WTC11 (cell line): ENCODE measurements around the gene MEGF6. TPM values are rescaled to one million over a fixed set of nuclear protein-coding genes. Genes with fewer than 3 reads are reported as not detected.

Source experiments
- ATAC-seq: fragments of 200-7000 bp; cut with Tn5 transposase; 2 replicates; pipeline ENCODE4 v1.10.0; 2021; ENCODE audit warnings: mild to moderate bottlenecking, moderate library complexity
- CTCF ChIA-PET: fragments of 300-600 bp; sonication (Branson Sonifier 250); formaldehyde crosslinking; loops from one replicate; lab custom pipeline; 2021; ENCODE audit warnings: antibody characterized with exemption; lab: Charles Lee
- POLR2A ChIA-PET: fragments of 350-600 bp; sonication (Branson Sonifier 250); formaldehyde crosslinking; loops from one replicate; lab custom pipeline; 2021; ENCODE audit warnings: antibody characterized with exemption; lab: Charles Lee
- DNase-seq: peaks from one replicate; pipeline ENCODE4 v3.0.0; 2021; ENCODE audit warnings: low spot score
- H3K27ac Mint-ChIP-seq: 2 replicates; pipeline ENCODE4 v1.8.0; 2021; ENCODE audit warnings: mixed read lengths
- H3K27me3 Mint-ChIP-seq: 2 replicates; pipeline ENCODE4 v1.8.0; 2021; ENCODE audit warnings: low read depth, mild to moderate bottlenecking, moderate library complexity, mixed read lengths
- H3K36me3 Mint-ChIP-seq: 2 replicates; pipeline ENCODE4 v1.8.0; 2021; ENCODE audit warnings: mixed read lengths
- H3K4me1 Mint-ChIP-seq: 2 replicates; pipeline ENCODE4 v1.8.0; 2022; ENCODE audit warnings: mixed read lengths
- H3K4me3 Mint-ChIP-seq: 2 replicates; pipeline ENCODE4 v1.8.0; 2021; ENCODE audit warnings: mild to moderate bottlenecking, moderate library complexity, mixed read lengths
- H3K9me3 Mint-ChIP-seq: 2 replicates; pipeline ENCODE4 v1.8.0; 2021; ENCODE audit warnings: mixed read lengths
- ESRRA ChIP-seq: sonication (generic); formaldehyde crosslinking; IDR thresholded peaks from 2 replicates; pipeline ENCODE4 v1.8.1; 2022; ENCODE audit warnings: mild to moderate bottlenecking, missing genetic modification reagents, borderline replicate concordance
- GRHL2 ChIP-seq: fragments of 250-450 bp; sonication (Bioruptor Pico); IDR thresholded peaks from 2 replicates; pipeline ENCODE4 v1.8.0; 2022; ENCODE audit warnings: mild to moderate bottlenecking, moderate library complexity; ENCODE audit not compliant: insufficient replicate concordance, severe bottlenecking
- MXD4 ChIP-seq: fragments of 250-450 bp; sonication (Bioruptor Pico); IDR thresholded peaks from 2 replicates; pipeline ENCODE4 v1.8.0; 2021; ENCODE audit warnings: mild to moderate bottlenecking, moderate library complexity, borderline replicate concordance
- NFATC4 ChIP-seq: fragments of 250-450 bp; sonication (Bioruptor Pico); IDR thresholded peaks from 2 replicates; pipeline ENCODE4 v1.9.0; 2021; ENCODE audit warnings: mild to moderate bottlenecking
- NR1H2 ChIP-seq: sonication (generic); formaldehyde crosslinking; IDR thresholded peaks from 2 replicates; pipeline ENCODE4 v1.9.0; 2021; ENCODE audit warnings: mild to moderate bottlenecking, moderate library complexity, missing genetic modification reagents
- NR2C2 ChIP-seq: sonication (generic); formaldehyde crosslinking; IDR thresholded peaks from 2 replicates; pipeline ENCODE4 v1.8.0; 2022; ENCODE audit warnings: mild to moderate bottlenecking, missing genetic modification reagents
- RELA ChIP-seq: sonication (generic); formaldehyde crosslinking; IDR thresholded peaks from 2 replicates; pipeline ENCODE4 v1.8.1; 2022; ENCODE audit warnings: missing genetic modification reagents, mild to moderate bottlenecking, borderline replicate concordance
- SOX15 ChIP-seq: fragments of 250-450 bp; sonication (Bioruptor Pico); IDR thresholded peaks from 2 replicates; pipeline ENCODE4 v1.9.0; 2021; ENCODE audit warnings: mild to moderate bottlenecking
- TP53 ChIP-seq: sonication (generic); formaldehyde crosslinking; IDR thresholded peaks from 2 replicates; pipeline ENCODE4 v1.8.1; 2023; ENCODE audit warnings: mild to moderate bottlenecking, missing genetic modification reagents
- ZBTB21 ChIP-seq: sonication (generic); formaldehyde crosslinking; IDR thresholded peaks from 2 replicates; pipeline ENCODE4 v1.8.1; 2023; ENCODE audit warnings: mild to moderate bottlenecking, missing genetic modification reagents, borderline replicate concordance
- ZNF121 ChIP-seq: sonication (generic); formaldehyde crosslinking; IDR thresholded peaks from 2 replicates; pipeline ENCODE4 v1.8.0; 2023; ENCODE audit warnings: missing genetic modification reagents
- ZNF219 ChIP-seq: sonication (generic); formaldehyde crosslinking; IDR thresholded peaks from 2 replicates; pipeline ENCODE4 v1.8.0; 2023; ENCODE audit warnings: missing genetic modification reagents, mild to moderate bottlenecking, borderline replicate concordance
- ZNF416 ChIP-seq: fragments of 250-450 bp; sonication (Bioruptor Pico); IDR thresholded peaks from 2 replicates; pipeline ENCODE4 v1.9.0; 2021; ENCODE audit warnings: mild to moderate bottlenecking, inconsistent platforms
- ZNF671 ChIP-seq: fragments of 250-450 bp; sonication (Bioruptor Pico); IDR thresholded peaks from 2 replicates; pipeline ENCODE4 v1.8.0; 2021; ENCODE audit warnings: mild to moderate bottlenecking
- total RNA-seq: library from RNA; stranded (reverse); gene quantifications from 3 replicates; pipeline ENCODE4 v1.2.3, GENCODE V29; 2021
- TF ChIP-seq, protein P1 (sequence below): fragments of 250-450 bp; sonication (Bioruptor Pico); IDR thresholded peaks from 2 replicates; pipeline ENCODE4 v1.8.0; 2021; ENCODE audit warnings: mild to moderate bottlenecking
- TF ChIP-seq, protein P2 (sequence below): sonication (generic); formaldehyde crosslinking; IDR thresholded peaks from 2 replicates; pipeline ENCODE4 v1.8.0; 2023; ENCODE audit warnings: missing genetic modification reagents
- TF ChIP-seq, protein P3 (sequence below): fragments of 250-450 bp; sonication (Bioruptor Pico); IDR thresholded peaks from 2 replicates; pipeline ENCODE4 v2.1.2; 2022; ENCODE audit warnings: mild to moderate bottlenecking, moderate library complexity
- TF ChIP-seq, protein P4 (sequence below): sonication (generic); formaldehyde crosslinking; IDR thresholded peaks from 2 replicates; pipeline ENCODE4 v1.8.1; 2022; ENCODE audit warnings: low read depth, mild to moderate bottlenecking, moderate library complexity, missing genetic modification reagents, borderline replicate concordance
- TF ChIP-seq, protein P5 (sequence below): fragments of 200-600 bp; IDR thresholded peaks from 2 replicates; pipeline ENCODE4 v1.8.0; 2022; ENCODE audit warnings: antibody characterized with exemption
- TF ChIP-seq, protein P6 (sequence below): sonication (generic); formaldehyde crosslinking; conservative IDR thresholded peaks from 2 replicates; pipeline ENCODE4 v1.8.1; 2023; ENCODE audit warnings: mild to moderate bottlenecking, low read depth, missing genetic modification reagents, moderate library complexity
- TF ChIP-seq, protein P7 (sequence below): sonication (generic); formaldehyde crosslinking; IDR thresholded peaks from 2 replicates; pipeline ENCODE4 v1.8.1; 2023; ENCODE audit warnings: mild to moderate bottlenecking, missing genetic modification reagents
- TF ChIP-seq, protein P8 (sequence below): sonication (generic); formaldehyde crosslinking; IDR thresholded peaks from 2 replicates; pipeline ENCODE4 v1.8.0; 2022; ENCODE audit warnings: mild to moderate bottlenecking, missing genetic modification reagents
- TF ChIP-seq, protein P9 (sequence below): sonication (generic); formaldehyde crosslinking; IDR thresholded peaks from 2 replicates; pipeline ENCODE4 v1.8.0; 2022; ENCODE audit warnings: mild to moderate bottlenecking, missing genetic modification reagents

Gene MEGF6
- total RNA-seq, 1 experiment from 2014 or later, result 24.9 TPM

DNA sequence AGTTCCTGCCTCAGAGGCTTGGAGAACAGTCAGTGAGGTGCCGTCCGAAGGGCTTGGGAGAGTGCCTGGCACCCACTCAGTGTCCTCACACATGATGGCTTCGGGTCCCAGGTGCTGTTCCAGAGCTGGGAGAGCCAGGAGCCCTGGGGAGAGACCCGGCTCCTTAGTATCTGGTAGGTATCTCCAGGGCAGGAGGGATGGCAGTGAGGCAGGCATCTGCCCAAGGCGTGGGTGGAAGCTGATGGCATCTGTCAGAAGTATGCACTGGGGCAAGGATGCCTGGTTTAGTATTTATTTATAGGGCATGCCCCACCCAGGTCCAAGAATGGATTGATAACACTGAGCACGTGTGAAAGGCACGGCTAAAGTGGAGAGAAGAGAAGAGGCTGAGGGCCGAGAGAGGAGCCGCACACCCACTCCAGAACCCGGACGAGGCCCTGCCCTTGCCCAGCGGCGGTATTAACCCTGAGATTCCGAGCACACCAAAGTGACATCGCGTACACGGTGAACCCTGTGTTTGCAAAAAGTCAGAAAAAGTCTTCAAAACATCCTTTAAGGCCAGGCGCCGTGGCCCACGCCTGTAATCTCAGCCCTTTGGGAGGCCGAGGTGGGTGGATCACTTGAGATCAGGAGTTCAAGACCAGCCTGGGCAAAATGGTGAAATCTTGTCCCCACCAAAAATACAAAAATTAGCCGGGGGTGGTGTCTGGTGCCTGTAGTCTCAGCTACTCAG lies 43.4 kb upstream of the MEGF6 start:
- Mint-ChIP-seq H3K4me3 (no peak overlapping the region), H3K36me3 (no peaks in the 10 kb centered on the region), H3K27ac (no peak overlapping the region), H3K4me1 (peaks cover 12% of the 10 kb centered on the region), H3K27me3 (peaks cover 80% of the 10 kb centered on the region), H3K9me3 (no peaks in the 10 kb centered on the region)
- ChIA-PET CTCF (interaction anchor here (1.0 to 3.8 kb wide), 3 partner anchors 65 to 89 kb away, joined by 3 to 27 read pairs (median 7); no protein-coding TSS in a partner anchor), POLR2A (no interaction called here)
- no peak for ATAC-seq
- TF ChIP-seq, protein P1, sequence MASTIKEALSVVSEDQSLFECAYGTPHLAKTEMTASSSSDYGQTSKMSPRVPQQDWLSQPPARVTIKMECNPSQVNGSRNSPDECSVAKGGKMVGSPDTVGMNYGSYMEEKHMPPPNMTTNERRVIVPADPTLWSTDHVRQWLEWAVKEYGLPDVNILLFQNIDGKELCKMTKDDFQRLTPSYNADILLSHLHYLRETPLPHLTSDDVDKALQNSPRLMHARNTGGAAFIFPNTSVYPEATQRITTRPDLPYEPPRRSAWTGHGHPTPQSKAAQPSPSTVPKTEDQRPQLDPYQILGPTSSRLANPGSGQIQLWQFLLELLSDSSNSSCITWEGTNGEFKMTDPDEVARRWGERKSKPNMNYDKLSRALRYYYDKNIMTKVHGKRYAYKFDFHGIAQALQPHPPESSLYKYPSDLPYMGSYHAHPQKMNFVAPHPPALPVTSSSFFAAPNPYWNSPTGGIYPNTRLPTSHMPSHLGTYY, result no peak
- no peak for TF ChIP-seq NFATC4 (CRISPR knock-in tag)
- no peak for TF ChIP-seq ZNF416
- TF ChIP-seq, protein P2, sequence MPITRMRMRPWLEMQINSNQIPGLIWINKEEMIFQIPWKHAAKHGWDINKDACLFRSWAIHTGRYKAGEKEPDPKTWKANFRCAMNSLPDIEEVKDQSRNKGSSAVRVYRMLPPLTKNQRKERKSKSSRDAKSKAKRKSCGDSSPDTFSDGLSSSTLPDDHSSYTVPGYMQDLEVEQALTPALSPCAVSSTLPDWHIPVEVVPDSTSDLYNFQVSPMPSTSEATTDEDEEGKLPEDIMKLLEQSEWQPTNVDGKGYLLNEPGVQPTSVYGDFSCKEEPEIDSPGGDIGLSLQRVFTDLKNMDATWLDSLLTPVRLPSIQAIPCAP (CRISPR knock-in tag), result no peak
- TF ChIP-seq, protein P3, sequence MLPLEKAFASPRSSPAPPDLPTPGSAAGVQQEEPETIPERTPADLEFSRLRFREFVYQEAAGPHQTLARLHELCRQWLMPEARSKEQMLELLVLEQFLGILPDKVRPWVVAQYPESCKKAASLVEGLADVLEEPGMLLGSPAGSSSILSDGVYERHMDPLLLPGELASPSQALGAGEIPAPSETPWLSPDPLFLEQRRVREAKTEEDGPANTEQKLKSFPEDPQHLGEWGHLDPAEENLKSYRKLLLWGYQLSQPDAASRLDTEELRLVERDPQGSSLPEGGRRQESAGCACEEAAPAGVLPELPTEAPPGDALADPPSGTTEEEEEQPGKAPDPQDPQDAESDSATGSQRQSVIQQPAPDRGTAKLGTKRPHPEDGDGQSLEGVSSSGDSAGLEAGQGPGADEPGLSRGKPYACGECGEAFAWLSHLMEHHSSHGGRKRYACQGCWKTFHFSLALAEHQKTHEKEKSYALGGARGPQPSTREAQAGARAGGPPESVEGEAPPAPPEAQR (CRISPR knock-in tag), result no peak
- no peak for TF ChIP-seq NR1H2 (CRISPR knock-in tag)
- peak; percentile 5 for DNase-seq

DNA sequence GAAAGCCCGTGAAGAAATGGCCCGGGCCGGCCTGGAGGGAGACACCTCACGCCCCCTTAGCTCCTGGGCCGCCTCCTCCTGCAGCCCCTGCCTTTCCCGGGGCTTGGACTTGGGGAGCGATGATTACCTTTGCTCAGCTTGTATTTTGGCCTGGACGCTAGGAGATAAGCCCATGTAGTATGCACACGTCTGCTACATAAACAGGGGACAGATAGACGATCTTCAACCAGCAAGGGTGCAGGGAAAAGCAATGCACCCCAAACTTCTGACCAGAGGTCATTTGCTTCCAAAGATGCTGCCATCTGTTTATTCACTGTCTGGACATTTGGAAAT lies 41.9 kb upstream of the MEGF6 start:
- H3K27ac Mint-ChIP-seq, result no peak overlapping the region
- peak; percentile 4 for ATAC-seq
- POLR2A ChIA-PET, result interaction anchor here (0.5 kb wide), 1 partner anchor 20 kb away, joined by 4 read pairs; no protein-coding TSS in a partner anchor
- TF ChIP-seq ZBTB21 (CRISPR knock-in tag), result no peak
- TF ChIP-seq MXD4 (CRISPR knock-in tag), result no peak
- TF ChIP-seq, protein P4, sequence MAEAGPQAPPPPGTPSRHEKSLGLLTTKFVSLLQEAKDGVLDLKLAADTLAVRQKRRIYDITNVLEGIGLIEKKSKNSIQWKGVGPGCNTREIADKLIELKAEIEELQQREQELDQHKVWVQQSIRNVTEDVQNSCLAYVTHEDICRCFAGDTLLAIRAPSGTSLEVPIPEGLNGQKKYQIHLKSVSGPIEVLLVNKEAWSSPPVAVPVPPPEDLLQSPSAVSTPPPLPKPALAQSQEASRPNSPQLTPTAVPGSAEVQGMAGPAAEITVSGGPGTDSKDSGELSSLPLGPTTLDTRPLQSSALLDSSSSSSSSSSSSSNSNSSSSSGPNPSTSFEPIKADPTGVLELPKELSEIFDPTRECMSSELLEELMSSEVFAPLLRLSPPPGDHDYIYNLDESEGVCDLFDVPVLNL, result no peak
- TF ChIP-seq, protein P5, sequence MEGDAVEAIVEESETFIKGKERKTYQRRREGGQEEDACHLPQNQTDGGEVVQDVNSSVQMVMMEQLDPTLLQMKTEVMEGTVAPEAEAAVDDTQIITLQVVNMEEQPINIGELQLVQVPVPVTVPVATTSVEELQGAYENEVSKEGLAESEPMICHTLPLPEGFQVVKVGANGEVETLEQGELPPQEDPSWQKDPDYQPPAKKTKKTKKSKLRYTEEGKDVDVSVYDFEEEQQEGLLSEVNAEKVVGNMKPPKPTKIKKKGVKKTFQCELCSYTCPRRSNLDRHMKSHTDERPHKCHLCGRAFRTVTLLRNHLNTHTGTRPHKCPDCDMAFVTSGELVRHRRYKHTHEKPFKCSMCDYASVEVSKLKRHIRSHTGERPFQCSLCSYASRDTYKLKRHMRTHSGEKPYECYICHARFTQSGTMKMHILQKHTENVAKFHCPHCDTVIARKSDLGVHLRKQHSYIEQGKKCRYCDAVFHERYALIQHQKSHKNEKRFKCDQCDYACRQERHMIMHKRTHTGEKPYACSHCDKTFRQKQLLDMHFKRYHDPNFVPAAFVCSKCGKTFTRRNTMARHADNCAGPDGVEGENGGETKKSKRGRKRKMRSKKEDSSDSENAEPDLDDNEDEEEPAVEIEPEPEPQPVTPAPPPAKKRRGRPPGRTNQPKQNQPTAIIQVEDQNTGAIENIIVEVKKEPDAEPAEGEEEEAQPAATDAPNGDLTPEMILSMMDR, result no peak
- TF ChIP-seq TP53 (CRISPR knock-in tag), result no peak
- TF ChIP-seq, protein P6, sequence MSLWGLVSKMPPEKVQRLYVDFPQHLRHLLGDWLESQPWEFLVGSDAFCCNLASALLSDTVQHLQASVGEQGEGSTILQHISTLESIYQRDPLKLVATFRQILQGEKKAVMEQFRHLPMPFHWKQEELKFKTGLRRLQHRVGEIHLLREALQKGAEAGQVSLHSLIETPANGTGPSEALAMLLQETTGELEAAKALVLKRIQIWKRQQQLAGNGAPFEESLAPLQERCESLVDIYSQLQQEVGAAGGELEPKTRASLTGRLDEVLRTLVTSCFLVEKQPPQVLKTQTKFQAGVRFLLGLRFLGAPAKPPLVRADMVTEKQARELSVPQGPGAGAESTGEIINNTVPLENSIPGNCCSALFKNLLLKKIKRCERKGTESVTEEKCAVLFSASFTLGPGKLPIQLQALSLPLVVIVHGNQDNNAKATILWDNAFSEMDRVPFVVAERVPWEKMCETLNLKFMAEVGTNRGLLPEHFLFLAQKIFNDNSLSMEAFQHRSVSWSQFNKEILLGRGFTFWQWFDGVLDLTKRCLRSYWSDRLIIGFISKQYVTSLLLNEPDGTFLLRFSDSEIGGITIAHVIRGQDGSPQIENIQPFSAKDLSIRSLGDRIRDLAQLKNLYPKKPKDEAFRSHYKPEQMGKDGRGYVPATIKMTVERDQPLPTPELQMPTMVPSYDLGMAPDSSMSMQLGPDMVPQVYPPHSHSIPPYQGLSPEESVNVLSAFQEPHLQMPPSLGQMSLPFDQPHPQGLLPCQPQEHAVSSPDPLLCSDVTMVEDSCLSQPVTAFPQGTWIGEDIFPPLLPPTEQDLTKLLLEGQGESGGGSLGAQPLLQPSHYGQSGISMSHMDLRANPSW (CRISPR knock-in tag), result no peak
- TF ChIP-seq ZNF671 (CRISPR knock-in tag), result no peak
- no peak for TF ChIP-seq RELA (CRISPR knock-in tag)
- TF ChIP-seq, protein P7, sequence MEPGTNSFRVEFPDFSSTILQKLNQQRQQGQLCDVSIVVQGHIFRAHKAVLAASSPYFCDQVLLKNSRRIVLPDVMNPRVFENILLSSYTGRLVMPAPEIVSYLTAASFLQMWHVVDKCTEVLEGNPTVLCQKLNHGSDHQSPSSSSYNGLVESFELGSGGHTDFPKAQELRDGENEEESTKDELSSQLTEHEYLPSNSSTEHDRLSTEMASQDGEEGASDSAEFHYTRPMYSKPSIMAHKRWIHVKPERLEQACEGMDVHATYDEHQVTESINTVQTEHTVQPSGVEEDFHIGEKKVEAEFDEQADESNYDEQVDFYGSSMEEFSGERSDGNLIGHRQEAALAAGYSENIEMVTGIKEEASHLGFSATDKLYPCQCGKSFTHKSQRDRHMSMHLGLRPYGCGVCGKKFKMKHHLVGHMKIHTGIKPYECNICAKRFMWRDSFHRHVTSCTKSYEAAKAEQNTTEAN (CRISPR knock-in tag), result no peak
- TF ChIP-seq NR2C2 (CRISPR knock-in tag), result no peak
- TF ChIP-seq, protein P8, sequence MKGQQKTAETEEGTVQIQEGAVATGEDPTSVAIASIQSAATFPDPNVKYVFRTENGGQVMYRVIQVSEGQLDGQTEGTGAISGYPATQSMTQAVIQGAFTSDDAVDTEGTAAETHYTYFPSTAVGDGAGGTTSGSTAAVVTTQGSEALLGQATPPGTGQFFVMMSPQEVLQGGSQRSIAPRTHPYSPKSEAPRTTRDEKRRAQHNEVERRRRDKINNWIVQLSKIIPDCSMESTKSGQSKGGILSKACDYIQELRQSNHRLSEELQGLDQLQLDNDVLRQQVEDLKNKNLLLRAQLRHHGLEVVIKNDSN (CRISPR knock-in tag), result no peak
- TF ChIP-seq, protein P9, sequence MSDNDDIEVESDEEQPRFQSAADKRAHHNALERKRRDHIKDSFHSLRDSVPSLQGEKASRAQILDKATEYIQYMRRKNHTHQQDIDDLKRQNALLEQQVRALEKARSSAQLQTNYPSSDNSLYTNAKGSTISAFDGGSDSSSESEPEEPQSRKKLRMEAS, result no peak
- no peak for TF ChIP-seq SOX15 (CRISPR knock-in tag)
- no peak for TF ChIP-seq ZNF121 (CRISPR knock-in tag)
- TF ChIP-seq ZNF219 (CRISPR knock-in tag), result no peak
- TF ChIP-seq GRHL2 (CRISPR knock-in tag), result no peak
- no peak for TF ChIP-seq ESRRA (CRISPR knock-in tag)

More for the DNA sequence above, 41.9 kb upstream of the MEGF6 start:
- no peaks in the 10 kb centered on the region for H3K9me3 Mint-ChIP-seq
- DNase-seq, result no peak
- peak overlapping the region; percentile 55 for H3K4me3 Mint-ChIP-seq
- H3K27me3 Mint-ChIP-seq, result peaks cover 70% of the 10 kb centered on the region
- H3K4me1 Mint-ChIP-seq, result peaks cover 15% of the 10 kb centered on the region
- H3K36me3 Mint-ChIP-seq, result no peaks in the 10 kb centered on the region
- CTCF ChIA-PET, result interaction anchor here (0.6 to 3.8 kb wide), 12 partner anchors 11 to 162 kb away, joined by 3 to 27 read pairs (median 6); no protein-coding TSS in a partner anchor
